Endothelial cell of umbilical vein (primary cell): ENCODE measurements around the gene CELSR1.

Source experiments
- CTCF ChIP-seq, 2 donors: IDR thresholded peaks; 1 replicate in 1 of 2; 2 replicates in 1 of 2; pipeline ENCODE4 v1.5.1; 2011; ENCODE audit warnings: low read length in 2 of 2, mild to moderate bottlenecking in 2 of 2, moderate library complexity in 2 of 2, control low read depth in 1 of 2, inconsistent platforms in 1 of 2, low read depth in 1 of 2; ENCODE audit not compliant: insufficient read depth in 1 of 2; ENCODE audit errors: extremely low read depth in 1 of 2
- EZH2 ChIP-seq: IDR thresholded peaks from 2 replicates; pipeline ENCODE4 v1.6.1; 2012; ENCODE audit warnings: borderline replicate concordance, low read depth, mild to moderate bottlenecking, moderate library complexity, low read length, inconsistent platforms; ENCODE audit not compliant: severe bottlenecking
- JUN ChIP-seq: IDR thresholded peaks from 2 replicates; pipeline ENCODE4 v1.6.1; 2011; ENCODE audit warnings: borderline replicate concordance, low read depth; ENCODE audit not compliant: insufficient read length, insufficient read depth
- MAX ChIP-seq: IDR thresholded peaks from 2 replicates; pipeline ENCODE4 v1.6.1; 2011; ENCODE audit not compliant: insufficient read depth, insufficient read length
- POLR2A ChIP-seq: IDR thresholded peaks from 2 replicates; pipeline ENCODE4 v1.6.1; 2012; ENCODE audit warnings: low read depth, mild to moderate bottlenecking, control low read depth, low read length

- no peak for TF ChIP-seq CTCF (IDR thresholded peaks at IDR 0.05; ENCODE audit: extremely low read depth in 1 of 2, insufficient read depth in 1 of 2, low read depth in 1 of 2, low read length in 2 of 2)
- no peak for TF ChIP-seq MAX
- no peak for TF ChIP-seq POLR2A
- TF ChIP-seq EZH2: no peak
- no peak for TF ChIP-seq JUN
Measured at GRCh38 chr22:46395145-46395544, 142.3 kb downstream of the CELSR1 start.
